ENCODE measurements around the gene TRMU. TPM values are rescaled to one million over a fixed set of nuclear protein-coding genes. Genes with fewer than 3 reads are reported as not detected.
"Not testable (repeated sequence)": the region's sequence is repeated elsewhere in the genome, so short reads cannot be mapped to it uniquely, and the experiment has no call there.

TRMU gene
- total RNA-seq, 1 donor from 2014 or later = 29.8 TPM

GRCh38 chr22:46390652-46391301 lies 55.3 kb downstream of the TRMU start:
- peak; percentile 53 for DNase-seq

- no peak for DNase-seq
Measured at GRCh38 chr22:46391486-46392136, 56.1 kb downstream of the TRMU start.

GRCh38 chr22:46392137-46392844 lies 56.8 kb downstream of the TRMU start:
- DNase-seq = no peak

GRCh38 chr22:46393873-46394272 lies 58.4 kb downstream of the TRMU start:
- no peak for DNase-seq

- DNase-seq = no peak
Measured at GRCh38 chr22:46394622-46395021, 59.1 kb downstream of the TRMU start.

- no peak for DNase-seq
Measured at GRCh38 chr22:46395145-46395544, 59.6 kb downstream of the TRMU start.

- not testable (repeated sequence) for DNase-seq
Measured at GRCh38 chr22:46397049-46397448, 61.5 kb downstream of the TRMU start.

GRCh38 chr22:46397514-46397913 lies 62.0 kb downstream of the TRMU start:
- DNase-seq = no peak

GRCh38 chr22:46397951-46398350 lies 62.4 kb downstream of the TRMU start:
- DNase-seq = no peak

- no peak for DNase-seq
Measured at GRCh38 chr22:46399251-46400024, 63.9 kb downstream of the TRMU start.

GRCh38 chr22:46401370-46401769 lies 65.9 kb downstream of the TRMU start:
- DNase-seq = no peak

- no peak for DNase-seq
Measured at GRCh38 chr22:46402505-46402904, 67.0 kb downstream of the TRMU start.

- not testable (repeated sequence) for DNase-seq
Measured at GRCh38 chr22:46403880-46404279, 68.4 kb downstream of the TRMU start.

- no peak for DNase-seq
Measured at GRCh38 chr22:46405901-46406300, 70.4 kb downstream of the TRMU start.

GRCh38 chr22:46406349-46406748 lies 70.8 kb downstream of the TRMU start:
- no peak for DNase-seq

- no peak for DNase-seq
Measured at GRCh38 chr22:46406791-46407190, 71.3 kb downstream of the TRMU start.

Other genes with a start within 250 kb of the TRMU start
- gene PPARA, start 185.2 kb upstream of the TRMU start, total RNA-seq = 24.2 TPM
- gene CDPF1, start 85.4 kb upstream of the TRMU start, total RNA-seq = 6.2 TPM
- 0.10 TPM for gene PKDREJ, start 72.4 kb upstream of the TRMU start, total RNA-seq
- 16.1 TPM for gene TTC38, start 67.7 kb upstream of the TRMU start, total RNA-seq
- 3.6 TPM for gene GTSE1, start 38.8 kb upstream of the TRMU start, total RNA-seq
- 14.2 TPM for gene CELSR1, start 201.9 kb downstream of the TRMU start, total RNA-seq

All from skin of body (tissue), 2 donors.